CD14-positive monocyte (primary cell): ENCODE data around the gene KITLG. TPM values are rescaled to one million over a fixed set of nuclear protein-coding genes. Genes with fewer than 3 reads are reported as not detected.

Experiments
- DNase-seq, 3 donors: peaks; one replicate each; pipeline ENCODE4 v3.0.0-alpha.2; 2011 to 2022
- H2AFZ ChIP-seq: 2 replicates; pipeline ENCODE4 v1.6.0; 2012; ENCODE audit warnings: mild to moderate bottlenecking, low read depth, low read length, inconsistent platforms; ENCODE audit not compliant: insufficient read depth, poor library complexity, severe bottlenecking
- H3K27ac ChIP-seq, 2 donors: 1 replicate in 1 of 2; 2 replicates in 1 of 2; pipeline ENCODE4 v1.5.1; 2012 to 2013; ENCODE audit warnings: low read length in 2 of 2, control low read depth in 1 of 2, inconsistent platforms in 1 of 2, low read depth in 1 of 2, mild to moderate bottlenecking in 1 of 2
- H3K27me3 ChIP-seq, 2 donors: one replicate each; pipeline versions ENCODE4 v1.6.0 to v1.6.1; 2011 to 2013; ENCODE audit warnings: low read length in 2 of 2; ENCODE audit not compliant: control insufficient read depth in 2 of 2, insufficient read depth in 2 of 2
- H3K36me3 ChIP-seq, 2 donors: replicated peaks in 1 of 2; 1 replicate in 1 of 2; 2 replicates in 1 of 2; pipeline versions ENCODE4 v1.5.1 to v1.6.1; 2012 to 2013; ENCODE audit warnings: low read length in 2 of 2, control low read depth in 1 of 2, inconsistent platforms in 1 of 2, mild to moderate bottlenecking in 1 of 2; ENCODE audit not compliant: insufficient read depth in 2 of 2, control insufficient read depth in 1 of 2
- H3K4me1 ChIP-seq, 2 donors: 1 replicate in 1 of 2; 2 replicates in 1 of 2; pipeline versions ENCODE4 v1.5.1 to v1.6.1; 2012 to 2013; ENCODE audit warnings: low read length in 2 of 2, control low read depth in 1 of 2, inconsistent platforms in 1 of 2, mild to moderate bottlenecking in 1 of 2, moderate library complexity in 1 of 2; ENCODE audit not compliant: insufficient read depth in 2 of 2, control insufficient read depth in 1 of 2
- H3K4me2 ChIP-seq: replicated peaks from 2 replicates; pipeline ENCODE3; 2012; ENCODE audit warnings: low read length, moderate library complexity, mild to moderate bottlenecking; ENCODE audit not compliant: poor library complexity, severe bottlenecking; ENCODE audit errors: extremely low read depth
- H3K4me3 ChIP-seq, 3 experiments: fragments of 200-600 bp in 1 of 3; sonication (generic) in 1 of 3; replicated peaks in 1 of 3; 1 replicate in 2 of 3; 2 replicates in 1 of 3; pipeline ENCODE4 v1.5.1; 2011 to 2013; ENCODE audit warnings: low read length in 3 of 3, mild to moderate bottlenecking in 3 of 3, control low read depth in 2 of 3, low read depth in 2 of 3, inconsistent platforms in 1 of 3, moderate library complexity in 1 of 3
- H3K79me2 ChIP-seq: 2 replicates; pipeline ENCODE4 v1.6.0; 2012; ENCODE audit warnings: mild to moderate bottlenecking, control low read depth, inconsistent platforms, low read length, moderate library complexity; ENCODE audit not compliant: insufficient read depth
- H3K9ac ChIP-seq: 2 replicates; pipeline ENCODE4 v1.6.0; 2017; ENCODE audit warnings: low read length, mild to moderate bottlenecking; ENCODE audit not compliant: insufficient read depth, poor library complexity, severe bottlenecking
- H3K9me3 ChIP-seq, 2 donors: replicated peaks in 1 of 2; 1 replicate in 1 of 2; 2 replicates in 1 of 2; pipeline versions ENCODE4 v1.5.1 to v1.6.1; 2012 to 2013; ENCODE audit warnings: low read length in 2 of 2, control low read depth in 1 of 2; ENCODE audit not compliant: control insufficient read depth in 1 of 2, insufficient read depth in 1 of 2
- H4K20me1 ChIP-seq: 2 replicates; pipeline ENCODE4 v1.6.0; 2012; ENCODE audit warnings: mild to moderate bottlenecking, low read length, control low read depth, moderate library complexity; ENCODE audit not compliant: insufficient read depth
- H3K27ac Mint-ChIP-seq, 7 donors: one replicate each; pipeline ENCODE4 v1.8.0; 2020; ENCODE audit warnings: mild to moderate bottlenecking in 7 of 7, mixed read lengths in 7 of 7, moderate library complexity in 6 of 7, inconsistent platforms in 2 of 7
- H3K27me3 Mint-ChIP-seq, 3 donors: one replicate each; pipeline ENCODE4 v1.8.0; 2021 to 2022; ENCODE audit warnings: low read depth in 3 of 3, mild to moderate bottlenecking in 3 of 3, mixed read lengths in 3 of 3, moderate library complexity in 3 of 3, inconsistent platforms in 1 of 3
- H3K36me3 Mint-ChIP-seq, 2 donors: one replicate each; pipeline ENCODE4 v1.8.0; 2020; ENCODE audit warnings: mixed read lengths in 2 of 2, inconsistent platforms in 1 of 2, mild to moderate bottlenecking in 1 of 2
- H3K4me1 Mint-ChIP-seq: one replicate; pipeline ENCODE4 v1.8.0; 2020; ENCODE audit warnings: mild to moderate bottlenecking, mixed read lengths
- H3K4me3 Mint-ChIP-seq, 2 donors: one replicate each; pipeline ENCODE4 v1.8.0; 2020; ENCODE audit warnings: mild to moderate bottlenecking in 2 of 2, mixed read lengths in 2 of 2, moderate library complexity in 1 of 2
- H3K9me3 Mint-ChIP-seq, 7 donors: one replicate each; pipeline ENCODE4 v1.8.0; 2020 to 2022; ENCODE audit warnings: mixed read lengths in 7 of 7, mild to moderate bottlenecking in 6 of 7, moderate library complexity in 6 of 7, inconsistent platforms in 2 of 7
- CTCF ChIP-seq: fragments of 200-600 bp; IDR thresholded peaks from one replicate; pipeline ENCODE4 v1.8.0; 2022; ENCODE audit warnings: antibody characterized with exemption, mild to moderate bottlenecking
- WGBS: methylation state at CpG from one replicate; pipeline ENCODE4 v1.1.5; 2013; ENCODE audit warnings: missing lambda C conversion rate; ENCODE audit not compliant: insufficient coverage; 5-methylcytosine and 5-hydroxymethylcytosine counted together
- intact Hi-C, 2 donors: fragments of 100-400 bp; cut with micrococcal nuclease; formaldehyde crosslinking; loops; one replicate each; pipeline versions ENCODE4 v1.15.0 to v1.15.1; 2023
- polyA plus RNA-seq, 3 donors: library from polyadenylated mRNA; depleted of rRNA in 1 of 3; unstranded in 2 of 3; stranded (reverse) in 1 of 3; fragments of 300-500 nt in 2 of 3; fragments of >200 nt in 1 of 3; fragmentation: Illumina TruSeq in 2 of 3; gene quantifications; 1 replicate in 2 of 3; 2 replicates in 1 of 3; pipeline ENCODE4 v1.2.3, GENCODE V29; 2012 to 2021

The KITLG gene
- polyA plus RNA-seq, 3 donors = 0.03 to 0.07 TPM; not detected in 1

GRCh38 chr12:88559772-88560171 lies 20.5 kb downstream of the KITLG start:
- no peak overlapping the region for H3K27ac Mint-ChIP-seq
- Histone ChIP-seq H3K4me2 (no peak overlapping the region), H3K27ac (no peak overlapping the region), H3K9me3 (no peaks in the 10 kb centered on the region), H3K79me2 (no peaks in the 10 kb centered on the region), H4K20me1 (no peaks in the 10 kb centered on the region), H3K4me1 (peaks cover 5 to 8% of the 10 kb centered on the region in 2 donors), H3K36me3 (no peaks in the 10 kb centered on the region), H3K9ac (no peak overlapping the region), H2AFZ (no peak overlapping the region), H3K4me3 (no peak overlapping the region), H3K27me3 (no peaks in the 10 kb centered on the region)
- peaks cover 0 to 5% (median 0%) of the 10 kb centered on the region in 7 donors for H3K9me3 Mint-ChIP-seq
- no peak for TF ChIP-seq CTCF
- peaks cover 8% of the 10 kb centered on the region for H3K4me1 Mint-ChIP-seq
- peaks cover 0 to 2% (median 0%) of the 10 kb centered on the region in 3 donors for H3K27me3 Mint-ChIP-seq
- H3K4me3 Mint-ChIP-seq = no peak overlapping the region
- H3K36me3 Mint-ChIP-seq = no peaks in the 10 kb centered on the region
- no peak for DNase-seq
- intact Hi-C loops = no loop called here
- 54% methylated on average over 2 of the region's 2 CpGs for WGBS

DNA sequence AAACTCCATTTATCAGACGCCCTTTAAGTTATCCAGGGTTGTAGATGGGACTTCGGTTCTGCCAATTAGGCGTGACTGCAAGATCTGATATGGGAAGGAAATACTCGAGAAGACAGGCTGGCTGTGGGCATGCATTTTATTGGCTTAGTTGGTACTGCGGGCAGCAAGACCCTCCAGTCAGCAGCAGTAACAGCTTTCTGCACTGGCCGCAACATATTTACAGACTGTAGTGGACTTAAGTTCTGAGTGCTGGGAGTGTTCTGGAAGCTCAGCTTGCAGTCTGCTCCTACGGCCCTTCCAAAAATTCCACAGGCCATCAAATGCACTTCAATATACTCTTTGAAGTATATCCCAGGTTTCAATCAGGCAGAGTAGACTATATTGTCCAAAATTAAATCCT lies 21.1 kb downstream of the KITLG start:
- Mint-ChIP-seq H3K27ac (no peak overlapping the region), H3K9me3 (peaks cover 0 to 5% (median 0%) of the 10 kb centered on the region in 7 donors), H3K36me3 (no peaks in the 10 kb centered on the region), H3K4me3 (no peak overlapping the region), H3K4me1 (peaks cover 8% of the 10 kb centered on the region), H3K27me3 (peaks cover 0 to 2% (median 0%) of the 10 kb centered on the region in 3 donors)
- H3K9me3 ChIP-seq = no peaks in the 10 kb centered on the region
- no peaks in the 10 kb centered on the region for H3K79me2 ChIP-seq
- H3K4me2 ChIP-seq = no peak overlapping the region
- H3K9ac ChIP-seq = no peak overlapping the region
- no peaks in the 10 kb centered on the region for H3K36me3 ChIP-seq
- H4K20me1 ChIP-seq = no peaks in the 10 kb centered on the region
- H3K4me1 ChIP-seq = peaks cover 5 to 8% of the 10 kb centered on the region in 2 donors
- DNase-seq = no peak
- H3K27me3 ChIP-seq = no peaks in the 10 kb centered on the region
- intact Hi-C loops = no loop called here
- 96% methylated on average over 3 of the region's 7 CpGs for WGBS
- H3K27ac ChIP-seq = no peak overlapping the region
- no peak overlapping the region for H3K4me3 ChIP-seq
- TF ChIP-seq CTCF = no peak
- H2AFZ ChIP-seq = no peak overlapping the region
